ENCODE measurements around the gene MLC1.
"Not testable (repeated sequence)": the region's sequence is repeated elsewhere in the genome, so short reads cannot be mapped to it uniquely, and the experiment has no call there.

MLC1 gene

GRCh38 chr22:50104141-50104544 lies 18.9 kb upstream of the MLC1 start:
- H3K4me3 ChIP-seq (ENCODE audit: low read depth, low read length), result no peak overlapping the region

GRCh38 chr22:50102946-50103345 lies 17.7 kb upstream of the MLC1 start:
- H3K4me3 ChIP-seq (ENCODE audit: low read depth, low read length), result no peak overlapping the region

GRCh38 chr22:50101870-50102565 lies 16.8 kb upstream of the MLC1 start:
- H3K4me3 ChIP-seq (ENCODE audit: low read depth, low read length), result no peak overlapping the region

GRCh38 chr22:50098052-50098451 lies 12.8 kb upstream of the MLC1 start:
- no peak overlapping the region for H3K4me3 ChIP-seq (ENCODE audit: low read depth, low read length)

- no peak overlapping the region for H3K4me3 ChIP-seq (ENCODE audit: low read depth, low read length)
These were observed 7.1 kb upstream of the MLC1 start for GRCh38 chr22:50092342-50092741.

- no peak overlapping the region for H3K4me3 ChIP-seq (ENCODE audit: low read depth, low read length)
These were observed 6.0 kb upstream of the MLC1 start for GRCh38 chr22:50091092-50091768.

GRCh38 chr22:50090412-50090714 lies 5.1 kb upstream of the MLC1 start:
- no peak overlapping the region for H3K4me3 ChIP-seq (ENCODE audit: low read depth, low read length)

GRCh38 chr22:50089682-50090411 lies 4.6 kb upstream of the MLC1 start, which contains the start of gene MOV10L1:
MOV10L1 (plus strand) TSS chr22:50090006; CDS start chr22:50090089, 83 bp downstream.
- no peak within 1 kb of the TSS for H3K4me3 ChIP-seq (ENCODE audit: low read depth, low read length)

- H3K4me3 ChIP-seq (ENCODE audit: low read depth, low read length), result no peak overlapping the region
These were observed 4.0 kb upstream of the MLC1 start for GRCh38 chr22:50089231-50089630.

GRCh38 chr22:50088096-50088495 lies 2.9 kb upstream of the MLC1 start:
- no peak overlapping the region for H3K4me3 ChIP-seq (ENCODE audit: low read depth, low read length)

GRCh38 chr22:50087646-50088045 lies 2.4 kb upstream of the MLC1 start:
- no peak overlapping the region for H3K4me3 ChIP-seq (ENCODE audit: low read depth, low read length)

GRCh38 chr22:50086975-50087374 lies 1.7 kb upstream of the MLC1 start:
- not testable (repeated sequence) for H3K4me3 ChIP-seq (ENCODE audit: low read depth, low read length)

- H3K4me3 ChIP-seq (ENCODE audit: low read depth, low read length), result no peak overlapping the region
These were observed 1.3 kb upstream of the MLC1 start for GRCh38 chr22:50086526-50086925.

GRCh38 chr22:50084614-50085021 lies 608 bp downstream of the MLC1 start:
- H3K4me3 ChIP-seq (ENCODE audit: low read depth, low read length), result no peak overlapping the region

GRCh38 chr22:50084080-50084477 lies 1.1 kb downstream of the MLC1 start:
- no peak overlapping the region for H3K4me3 ChIP-seq (ENCODE audit: low read depth, low read length)

- H3K4me3 ChIP-seq (ENCODE audit: low read depth, low read length), result no peak overlapping the region
These were observed 1.7 kb downstream of the MLC1 start for GRCh38 chr22:50083462-50084079.

GRCh38 chr22:50082961-50083461 lies 2.2 kb downstream of the MLC1 start:
- H3K4me3 ChIP-seq (ENCODE audit: low read depth, low read length), result no peak overlapping the region

- H3K4me3 ChIP-seq (ENCODE audit: low read depth, low read length), result no peak overlapping the region
These were observed 3.0 kb downstream of the MLC1 start for GRCh38 chr22:50082197-50082715.

- H3K4me3 ChIP-seq (ENCODE audit: low read depth, low read length), result no peak overlapping the region
These were observed 3.6 kb downstream of the MLC1 start for GRCh38 chr22:50081426-50082196.

GRCh38 chr22:50080077-50080465 lies 5.2 kb downstream of the MLC1 start:
- no peak overlapping the region for H3K4me3 ChIP-seq (ENCODE audit: low read depth, low read length)

Data from iPS-11a (cell line).